ENCODE results near the gene ZNF385D.

DNA sequence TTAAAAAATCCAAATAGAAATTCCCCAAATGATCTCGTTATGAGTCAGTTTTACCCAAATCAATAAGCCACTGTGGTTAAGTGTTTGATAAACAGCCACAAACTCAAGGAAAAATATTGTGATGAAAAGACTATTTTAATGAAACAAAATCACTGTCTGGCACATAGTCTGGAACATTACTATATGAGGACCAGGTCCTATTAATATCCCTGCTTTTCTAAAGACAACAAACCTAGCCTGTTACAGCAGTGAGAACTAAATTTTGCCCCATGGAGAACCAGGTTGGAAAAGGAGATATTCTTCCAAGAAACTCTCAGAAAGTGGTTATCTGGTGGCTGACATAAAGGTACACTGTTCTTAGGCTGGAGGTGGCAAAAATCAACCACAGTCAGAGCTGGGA lies 27.7 kb upstream of the ZNF385D start:
- TF ChIP-seq, protein P1, sequence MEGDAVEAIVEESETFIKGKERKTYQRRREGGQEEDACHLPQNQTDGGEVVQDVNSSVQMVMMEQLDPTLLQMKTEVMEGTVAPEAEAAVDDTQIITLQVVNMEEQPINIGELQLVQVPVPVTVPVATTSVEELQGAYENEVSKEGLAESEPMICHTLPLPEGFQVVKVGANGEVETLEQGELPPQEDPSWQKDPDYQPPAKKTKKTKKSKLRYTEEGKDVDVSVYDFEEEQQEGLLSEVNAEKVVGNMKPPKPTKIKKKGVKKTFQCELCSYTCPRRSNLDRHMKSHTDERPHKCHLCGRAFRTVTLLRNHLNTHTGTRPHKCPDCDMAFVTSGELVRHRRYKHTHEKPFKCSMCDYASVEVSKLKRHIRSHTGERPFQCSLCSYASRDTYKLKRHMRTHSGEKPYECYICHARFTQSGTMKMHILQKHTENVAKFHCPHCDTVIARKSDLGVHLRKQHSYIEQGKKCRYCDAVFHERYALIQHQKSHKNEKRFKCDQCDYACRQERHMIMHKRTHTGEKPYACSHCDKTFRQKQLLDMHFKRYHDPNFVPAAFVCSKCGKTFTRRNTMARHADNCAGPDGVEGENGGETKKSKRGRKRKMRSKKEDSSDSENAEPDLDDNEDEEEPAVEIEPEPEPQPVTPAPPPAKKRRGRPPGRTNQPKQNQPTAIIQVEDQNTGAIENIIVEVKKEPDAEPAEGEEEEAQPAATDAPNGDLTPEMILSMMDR (conservative IDR thresholded peaks at IDR 0.05; ENCODE audit: low read depth, low read length) = no peak
- TF ChIP-seq EZH2phosphoT487 (IDR thresholded peaks at IDR 0.05; ENCODE audit: borderline replicate concordance, low read length) = no peak
- no peak for TF ChIP-seq EZH2 (IDR thresholded peaks at IDR 0.05; ENCODE audit: low read length, unreplicated experiment)

All from PC-3 (cell line).